Glutamatergic neuron (in vitro differentiated cells): Measurements from ENCODE around the gene HOXA9. TPM values are rescaled to one million over a fixed set of nuclear protein-coding genes. Genes with fewer than 3 reads are reported as not detected.
A peak's percentile ranks its signal among the peaks of the same experiment; 100 is the strongest.

ENCODE experiments used
- DNase-seq: peaks from one replicate; pipeline ENCODE4 v3.0.0; 2022
- H3K27ac Mint-ChIP-seq: one replicate; pipeline ENCODE4 v1.8.0; 2020; ENCODE audit warnings: mild to moderate bottlenecking, mixed read lengths, inconsistent platforms; ENCODE audit not compliant: unreplicated experiment
- H3K27me3 Mint-ChIP-seq: one replicate; pipeline ENCODE4 v1.8.0; 2020; ENCODE audit warnings: mild to moderate bottlenecking, moderate library complexity, mixed read lengths, inconsistent platforms; ENCODE audit not compliant: unreplicated experiment
- H3K36me3 Mint-ChIP-seq: one replicate; pipeline ENCODE4 v1.8.0; 2020; ENCODE audit warnings: mild to moderate bottlenecking, mixed read lengths, inconsistent platforms; ENCODE audit not compliant: unreplicated experiment
- H3K4me1 Mint-ChIP-seq: one replicate; pipeline ENCODE4 v1.8.0; 2020; ENCODE audit warnings: mild to moderate bottlenecking, low read depth, mixed read lengths, inconsistent platforms; ENCODE audit not compliant: unreplicated experiment
- H3K4me3 Mint-ChIP-seq: one replicate; pipeline ENCODE4 v1.8.0; 2020; ENCODE audit warnings: mild to moderate bottlenecking, mixed read lengths, inconsistent platforms; ENCODE audit not compliant: unreplicated experiment
- H3K9me3 Mint-ChIP-seq: one replicate; pipeline ENCODE4 v1.8.0; 2020; ENCODE audit warnings: mild to moderate bottlenecking, moderate library complexity, mixed read lengths, inconsistent platforms; ENCODE audit not compliant: unreplicated experiment
- CTCF ChIP-seq: fragments of 200-600 bp; sonication (generic); IDR thresholded peaks from one replicate; pipeline ENCODE4 v1.5.0; 2021; ENCODE audit not compliant: partially characterized antibody, unreplicated experiment
- total RNA-seq: library from RNA; stranded (reverse); fragmentation: NEBNext Ultra II Directional; extraction: Animal tissue kit (Norgen Biotek cat#: 25700); gene quantifications from one replicate; pipeline ENCODE4 v1.2.1, GENCODE V29; 2021; ENCODE audit not compliant: unreplicated experiment

Gene HOXA9
- total RNA-seq, 1 donor from 2014 or later = not detected

GRCh38 chr7:27129729-27130539, 35.4 kb downstream of the HOXA9 start:
- no peak for TF ChIP-seq CTCF
- no peak for DNase-seq
- H3K27ac Mint-ChIP-seq = no peak overlapping the region
- peaks cover 5% of the 10 kb centered on the region for H3K9me3 Mint-ChIP-seq
- H3K4me3 Mint-ChIP-seq = peak overlapping the region; percentile 14
- peaks cover 36% of the 10 kb centered on the region for H3K27me3 Mint-ChIP-seq
- H3K4me1 Mint-ChIP-seq = no peaks in the 10 kb centered on the region
- no peaks in the 10 kb centered on the region for H3K36me3 Mint-ChIP-seq

GRCh38 chr7:27128776-27129728, 36.3 kb downstream of the HOXA9 start:
- no peak for DNase-seq
- H3K9me3 Mint-ChIP-seq = peaks cover 9% of the 10 kb centered on the region
- peaks cover 41% of the 10 kb centered on the region for H3K27me3 Mint-ChIP-seq
- TF ChIP-seq CTCF = no peak
- H3K4me3 Mint-ChIP-seq = peak overlapping the region; percentile 14
- no peaks in the 10 kb centered on the region for H3K4me1 Mint-ChIP-seq
- H3K27ac Mint-ChIP-seq = no peak overlapping the region
- H3K36me3 Mint-ChIP-seq = no peaks in the 10 kb centered on the region

- Mint-ChIP-seq H3K4me3 (no peak overlapping the region), H3K27ac (no peak overlapping the region), H3K27me3 (peaks cover 42% of the 10 kb centered on the region), H3K9me3 (peaks cover 9% of the 10 kb centered on the region), H3K36me3 (no peaks in the 10 kb centered on the region), H3K4me1 (no peaks in the 10 kb centered on the region)
- no peak for DNase-seq
- no peak for TF ChIP-seq CTCF
Measured at GRCh38 chr7:27128034-27128433, 37.3 kb downstream of the HOXA9 start.

GRCh38 chr7:27126596-27127327, 38.6 kb downstream of the HOXA9 start:
- no peak overlapping the region for H3K4me3 Mint-ChIP-seq
- TF ChIP-seq CTCF = no peak
- no peaks in the 10 kb centered on the region for H3K36me3 Mint-ChIP-seq
- H3K9me3 Mint-ChIP-seq = peaks cover 11% of the 10 kb centered on the region
- DNase-seq = no peak
- H3K4me1 Mint-ChIP-seq = no peaks in the 10 kb centered on the region
- H3K27me3 Mint-ChIP-seq = peaks cover 43% of the 10 kb centered on the region
- H3K27ac Mint-ChIP-seq = no peak overlapping the region
